EH (cell line): Measurements from ENCODE around the gene CLDN4.
"Not testable (repeated sequence)": the region's sequence is repeated elsewhere in the genome, so short reads cannot be mapped to it uniquely, and the experiment has no call there.

Experiments used
- DNase-seq: peaks from one replicate; pipeline ENCODE4 v3.0.0-alpha.2; 2015; ENCODE audit warnings: low read depth

The CLDN4 gene

DNA sequence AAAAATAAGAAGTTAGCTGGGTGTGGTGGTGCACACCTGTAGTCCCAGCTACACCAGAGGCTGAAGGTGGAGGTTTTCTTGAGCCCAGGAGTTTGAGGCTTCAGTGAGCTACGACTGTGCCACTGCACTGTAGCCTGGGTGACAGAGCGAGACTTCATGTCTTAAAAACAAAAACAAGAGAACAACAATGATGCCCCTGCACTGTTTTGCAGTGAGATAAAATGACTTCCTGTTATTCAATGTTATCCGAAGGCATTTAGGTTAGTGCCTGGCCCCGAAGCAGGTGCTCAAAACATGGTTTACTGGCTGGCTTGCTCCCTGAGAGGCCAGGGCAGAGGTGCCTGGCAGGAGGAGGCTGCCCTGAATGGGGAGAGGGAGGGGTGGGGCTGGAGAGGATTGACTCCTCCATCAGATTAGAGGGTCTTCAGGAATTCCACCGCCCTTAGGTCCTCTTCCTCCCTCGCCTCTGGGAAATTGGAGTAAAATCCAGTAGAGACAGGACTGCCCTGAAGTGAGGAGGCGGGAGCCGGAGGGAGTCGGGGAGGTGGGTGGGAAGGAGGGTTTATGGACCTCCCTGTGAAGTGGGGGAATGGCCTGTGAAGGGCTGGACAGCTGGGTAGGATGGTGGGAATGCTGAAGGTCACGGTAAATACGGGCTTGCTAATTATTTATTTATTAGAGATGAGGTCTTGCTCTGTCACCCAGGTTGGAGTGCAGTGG, 6.8 kb upstream of the CLDN4 start:
- no peak for DNase-seq

DNA sequence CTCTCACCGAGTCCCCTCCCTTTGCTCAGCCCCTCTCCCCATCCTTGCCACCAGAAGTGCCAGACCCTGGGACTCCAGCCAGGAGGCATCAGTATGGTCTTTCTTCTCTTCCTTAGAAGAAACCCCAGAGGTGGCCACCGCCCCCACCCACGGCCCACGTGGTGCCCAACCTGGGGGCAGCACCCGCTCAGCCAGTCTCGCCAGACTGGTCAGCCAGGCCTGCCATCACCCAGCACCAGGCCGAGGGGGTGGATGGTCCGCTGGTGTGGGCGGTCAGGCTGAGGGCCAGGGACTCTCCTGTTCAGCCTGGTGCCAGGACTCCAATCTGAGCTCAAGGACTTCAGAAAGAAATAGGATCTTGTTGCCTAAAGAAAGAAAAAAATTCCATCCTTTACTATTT, 5.8 kb upstream of the CLDN4 start:
- DNase-seq: no peak

DNA sequence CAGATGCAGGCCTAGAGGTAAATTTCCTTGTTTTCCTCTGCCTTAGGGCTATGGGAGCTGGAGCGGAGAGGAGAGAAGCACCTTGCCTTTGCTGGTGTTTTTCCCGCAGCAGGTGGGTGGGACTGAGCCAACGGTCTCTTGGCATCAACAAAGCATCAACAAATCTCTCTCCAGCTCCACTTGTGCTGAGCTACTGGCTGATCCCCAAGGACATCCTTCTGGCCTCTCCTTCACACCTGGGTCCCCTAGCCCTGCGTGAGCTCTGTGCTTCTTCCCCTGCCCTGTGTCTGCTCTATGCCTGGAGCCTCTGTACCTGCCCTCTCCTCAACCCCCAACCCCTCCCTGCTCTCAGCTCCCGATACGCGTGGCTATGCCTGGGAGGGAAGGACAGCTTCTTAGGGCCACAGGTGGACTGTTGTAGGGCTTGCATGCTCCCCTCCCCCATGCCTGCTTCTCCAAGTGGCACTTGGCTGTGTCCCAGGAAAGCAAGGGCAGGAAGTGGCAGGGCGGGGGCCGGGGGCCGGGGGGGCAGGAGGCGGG, 3.2 kb upstream of the CLDN4 start:
- no peak for DNase-seq

DNA sequence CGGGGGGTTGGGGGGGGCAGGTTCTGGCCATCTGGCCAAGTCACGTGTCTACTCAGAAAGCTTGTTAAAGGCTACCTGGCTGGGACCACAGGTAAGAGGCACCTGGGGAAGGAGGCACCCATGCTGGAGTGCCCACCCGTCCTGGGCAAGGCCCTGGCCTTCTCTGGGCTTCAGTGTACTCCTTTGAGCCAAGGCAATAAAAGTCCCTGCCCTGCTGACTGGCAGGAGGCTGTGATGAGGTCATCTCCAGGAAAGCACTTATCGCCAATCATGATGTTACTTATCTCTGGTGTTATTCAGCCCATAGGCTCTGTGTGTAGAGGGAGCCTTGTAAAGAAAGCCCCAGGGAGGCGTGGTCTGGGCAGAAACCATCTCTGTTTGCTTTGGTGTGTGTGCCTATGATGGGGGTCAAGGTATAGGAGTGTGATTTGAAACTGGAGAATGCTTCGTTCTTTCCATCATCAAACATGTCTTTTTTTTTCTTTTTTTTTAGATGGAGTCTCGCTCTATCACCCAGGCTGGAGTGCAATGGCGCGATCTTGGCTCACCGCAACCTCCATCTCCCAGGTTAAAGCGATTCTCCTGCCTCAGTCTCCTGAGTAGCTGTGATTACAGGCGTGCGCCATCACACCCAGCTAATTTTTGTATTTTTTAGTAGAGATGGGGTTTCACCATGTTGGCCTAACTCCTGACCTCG, 2.5 kb upstream of the CLDN4 start:
- peak; percentile 73 for DNase-seq

DNA sequence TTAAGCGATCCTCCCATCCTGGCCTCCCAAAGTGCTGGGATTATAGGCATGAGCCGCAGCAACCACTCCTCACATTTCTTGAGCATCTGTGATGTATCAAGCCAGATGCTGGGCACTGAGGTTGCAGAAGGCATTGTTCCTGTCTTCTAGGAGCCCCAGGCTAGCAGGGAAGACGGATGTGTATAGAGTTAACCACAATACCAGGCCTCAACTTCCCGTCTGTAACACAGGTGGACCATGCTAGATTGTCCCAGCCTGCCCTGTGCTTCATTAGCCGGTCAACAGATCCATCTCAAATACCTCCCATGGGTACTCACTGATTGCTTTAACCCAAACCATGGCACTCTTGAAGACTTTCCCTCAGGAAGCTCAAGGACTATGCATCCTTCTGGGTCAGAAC, 1.8 kb upstream of the CLDN4 start:
- DNase-seq: no peak

DNA sequence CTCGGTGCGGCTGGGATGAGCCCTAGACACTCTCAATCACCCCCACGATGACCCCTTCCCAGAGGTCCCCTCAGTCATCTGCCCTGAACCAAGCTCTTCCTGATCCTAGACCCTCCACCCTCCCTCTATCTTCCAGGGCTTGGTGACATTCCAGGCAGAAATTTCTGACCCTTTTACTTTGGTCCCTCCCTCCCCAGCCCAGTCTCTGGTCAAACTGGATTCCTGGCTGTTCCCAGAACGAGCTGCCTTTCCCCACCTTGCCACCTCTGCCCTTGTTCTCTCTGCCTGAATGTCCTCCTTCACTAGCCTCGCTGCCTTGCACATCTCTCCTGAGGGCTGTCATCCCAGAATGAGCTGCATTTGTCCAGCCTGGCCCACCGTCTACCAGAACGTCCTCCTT, 1.3 kb upstream of the CLDN4 start:
- DNase-seq: no peak

DNA sequence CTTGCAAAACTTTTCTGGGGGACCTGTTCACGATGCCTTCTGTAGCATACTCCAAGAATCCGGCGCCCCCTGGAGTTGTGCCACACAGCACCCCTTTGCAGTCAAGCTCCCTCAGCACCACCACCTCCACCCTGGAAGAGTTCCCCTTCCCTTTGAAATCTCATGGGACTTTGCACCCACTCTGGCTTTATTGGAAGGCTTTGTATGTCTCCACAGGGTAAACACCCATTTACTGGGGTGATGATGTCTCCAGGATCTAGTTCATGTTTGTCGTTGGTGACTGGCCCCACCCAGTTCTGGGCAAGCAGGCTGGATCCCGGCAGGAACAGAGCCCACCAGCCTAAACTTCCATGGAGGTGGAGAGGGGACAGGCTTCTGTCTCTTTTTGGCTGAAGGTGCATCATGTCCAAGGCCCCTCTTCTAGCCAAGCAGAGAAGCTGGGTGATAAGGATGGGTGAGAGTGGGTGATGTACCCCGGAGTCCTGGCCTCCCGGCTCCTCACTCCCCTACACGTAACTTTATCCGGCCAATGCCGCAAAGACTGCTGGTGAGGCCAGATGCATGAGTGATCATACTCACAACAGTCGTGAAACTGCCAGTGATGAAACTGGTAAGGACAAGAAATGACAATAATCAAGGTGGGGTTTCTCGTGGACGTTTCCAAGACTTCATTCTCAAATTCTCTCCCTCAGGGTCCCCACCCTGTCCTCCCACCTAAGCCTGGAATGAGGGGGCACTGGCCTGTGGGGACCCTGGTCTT, 695 bp upstream of the CLDN4 start:
- DNase-seq: no peak

DNA sequence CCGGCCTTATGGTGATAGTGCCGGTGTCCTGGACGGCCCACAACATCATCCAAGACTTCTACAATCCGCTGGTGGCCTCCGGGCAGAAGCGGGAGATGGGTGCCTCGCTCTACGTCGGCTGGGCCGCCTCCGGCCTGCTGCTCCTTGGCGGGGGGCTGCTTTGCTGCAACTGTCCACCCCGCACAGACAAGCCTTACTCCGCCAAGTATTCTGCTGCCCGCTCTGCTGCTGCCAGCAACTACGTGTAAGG, 713 bp downstream of the CLDN4 start:
- no peak for DNase-seq

DNA sequence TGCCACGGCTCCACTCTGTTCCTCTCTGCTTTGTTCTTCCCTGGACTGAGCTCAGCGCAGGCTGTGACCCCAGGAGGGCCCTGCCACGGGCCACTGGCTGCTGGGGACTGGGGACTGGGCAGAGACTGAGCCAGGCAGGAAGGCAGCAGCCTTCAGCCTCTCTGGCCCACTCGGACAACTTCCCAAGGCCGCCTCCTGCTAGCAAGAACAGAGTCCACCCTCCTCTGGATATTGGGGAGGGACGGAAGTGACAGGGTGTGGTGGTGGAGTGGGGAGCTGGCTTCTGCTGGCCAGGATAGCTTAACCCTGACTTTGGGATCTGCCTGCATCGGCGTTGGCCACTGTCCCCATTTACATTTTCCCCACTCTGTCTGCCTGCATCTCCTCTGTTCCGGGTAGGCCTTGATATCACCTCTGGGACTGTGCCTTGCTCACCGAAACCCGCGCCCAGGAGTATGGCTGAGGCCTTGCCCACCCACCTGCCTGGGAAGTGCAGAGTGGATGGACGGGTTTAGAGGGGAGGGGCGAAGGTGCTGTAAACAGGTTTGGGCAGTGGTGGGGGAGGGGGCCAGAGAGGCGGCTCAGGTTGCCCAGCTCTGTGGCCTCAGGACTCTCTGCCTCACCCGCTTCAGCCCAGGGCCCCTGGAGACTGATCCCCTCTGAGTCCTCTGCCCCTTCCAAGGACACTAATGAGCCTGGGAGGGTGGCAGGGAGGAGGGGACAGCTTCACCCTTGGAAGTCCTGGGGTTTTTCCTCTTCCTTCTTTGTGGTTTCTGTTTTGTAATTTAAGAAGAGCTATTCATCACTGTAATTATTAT, 1.2 kb downstream of the CLDN4 start:
- DNase-seq: no peak

DNA sequence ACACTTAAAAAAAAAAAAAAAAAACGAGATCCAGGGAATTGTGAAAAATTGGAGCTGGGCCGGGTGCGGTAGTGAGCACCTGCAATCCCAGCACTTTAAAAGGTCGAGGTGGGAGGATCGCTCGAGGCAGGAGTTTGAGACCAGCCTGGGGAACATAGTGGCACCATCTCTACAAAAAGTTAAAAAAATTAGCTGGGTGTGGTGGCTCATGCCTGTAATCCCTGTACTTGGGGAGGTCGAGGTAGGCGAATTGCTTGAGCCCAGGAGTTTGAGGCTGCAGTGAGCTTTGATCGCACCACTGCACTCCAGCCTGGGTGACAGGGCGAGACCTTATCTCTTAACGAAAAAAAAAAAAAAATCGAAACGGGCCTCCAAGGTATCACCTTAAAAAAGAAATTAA, 2.0 kb downstream of the CLDN4 start:
- DNase-seq: no peak

DNA sequence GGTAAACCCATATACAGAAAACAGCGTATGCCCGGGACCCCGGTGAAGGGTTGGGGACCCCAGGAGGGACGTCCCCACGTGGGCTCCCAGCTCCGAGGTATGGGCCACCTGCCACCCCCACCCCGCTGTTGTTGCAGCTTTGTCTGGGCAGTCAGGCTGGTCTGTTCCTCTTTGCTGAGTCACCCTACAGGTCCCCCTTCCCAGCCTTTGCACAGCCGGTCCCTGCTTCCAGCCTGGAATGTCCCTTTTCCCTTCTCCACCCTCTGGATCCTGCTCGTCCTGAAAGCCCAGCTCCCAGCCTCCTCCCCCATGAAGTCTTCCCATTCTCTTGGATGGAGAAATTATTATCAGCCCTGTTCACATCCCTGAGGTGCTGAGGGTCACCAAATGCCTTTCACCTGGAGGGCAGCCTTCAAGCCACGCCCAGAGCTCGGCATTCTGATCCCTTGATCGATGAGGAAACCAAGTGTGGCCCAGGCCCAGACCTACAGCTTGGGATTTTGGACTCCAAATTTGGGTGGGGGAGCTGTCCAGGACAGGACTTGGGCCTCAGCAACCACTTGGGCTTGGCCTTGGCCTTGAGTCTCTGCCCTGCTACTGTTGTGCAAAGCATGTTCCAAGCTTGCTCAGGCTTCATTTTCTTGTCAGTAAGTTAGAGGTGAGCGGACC, 2.6 kb downstream of the CLDN4 start:
- DNase-seq: no peak

DNA sequence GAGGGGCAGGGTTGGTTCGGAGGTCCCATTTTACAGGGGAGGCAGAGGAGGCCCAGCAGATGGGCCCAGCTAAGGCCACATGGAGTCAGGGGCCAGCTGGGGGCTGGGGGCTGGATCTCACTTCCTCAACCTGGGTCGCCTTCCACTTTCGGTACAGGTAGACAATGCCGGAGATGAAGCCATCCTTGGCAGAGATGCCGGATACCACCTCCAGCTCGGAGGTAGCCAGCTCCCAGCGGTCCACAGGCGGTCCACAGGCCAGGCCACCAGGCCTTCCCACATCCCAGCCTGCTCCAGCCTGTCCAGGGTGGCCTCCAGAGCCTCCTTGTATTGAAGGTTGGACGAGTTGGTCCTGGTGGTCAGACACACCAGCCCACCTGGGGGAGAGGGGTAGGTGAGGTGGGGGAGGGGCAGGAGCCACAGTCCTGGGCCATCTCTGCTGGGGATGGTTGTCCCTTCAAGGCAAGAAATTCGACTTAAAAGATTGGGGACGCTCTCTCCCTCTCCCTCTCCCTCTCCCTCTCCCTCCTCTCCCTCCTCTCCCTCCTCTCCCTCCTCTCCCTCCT, 3.9 kb downstream of the CLDN4 start:
- no peak for DNase-seq

DNA sequence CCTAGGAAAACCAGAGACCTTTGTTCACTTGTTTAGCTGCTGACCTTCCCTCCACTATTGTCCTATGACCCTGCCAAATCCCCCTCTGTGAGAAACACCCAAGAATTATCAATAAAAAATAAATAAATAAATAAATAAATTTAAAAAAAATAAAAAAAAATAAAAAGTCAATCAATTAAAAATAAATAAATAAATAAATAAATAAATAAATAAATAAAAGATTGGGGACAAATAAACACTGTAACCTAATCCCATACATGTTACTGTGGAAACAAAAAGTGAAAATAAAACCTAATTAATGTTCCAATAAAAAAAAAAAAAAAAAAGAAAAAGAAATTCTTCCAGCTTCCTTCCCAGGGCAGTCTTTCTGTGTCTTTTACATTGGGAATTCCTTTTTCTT, 6.4 kb downstream of the CLDN4 start:
- not testable (repeated sequence) for DNase-seq

DNA sequence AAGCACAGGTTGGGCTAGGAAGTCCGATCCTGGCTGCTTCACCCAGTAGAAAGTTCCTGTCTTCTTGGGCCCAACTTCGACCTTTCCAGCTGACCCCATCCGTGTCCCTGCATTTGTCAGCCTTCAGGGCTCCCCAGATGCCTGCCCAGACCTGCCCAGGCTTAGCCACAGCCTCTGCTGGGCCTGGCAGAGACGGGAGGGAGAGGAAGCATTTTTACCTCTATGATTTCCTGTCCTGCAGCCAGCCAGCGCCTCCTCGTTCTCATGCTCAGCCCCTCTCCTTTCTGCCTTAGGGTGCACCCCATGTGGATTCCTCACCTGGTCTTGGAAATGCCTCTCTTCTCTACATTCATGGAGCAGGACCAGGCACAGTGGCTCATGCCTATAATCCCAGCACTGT, 7.8 kb downstream of the CLDN4 start:
- no peak for DNase-seq

DNA sequence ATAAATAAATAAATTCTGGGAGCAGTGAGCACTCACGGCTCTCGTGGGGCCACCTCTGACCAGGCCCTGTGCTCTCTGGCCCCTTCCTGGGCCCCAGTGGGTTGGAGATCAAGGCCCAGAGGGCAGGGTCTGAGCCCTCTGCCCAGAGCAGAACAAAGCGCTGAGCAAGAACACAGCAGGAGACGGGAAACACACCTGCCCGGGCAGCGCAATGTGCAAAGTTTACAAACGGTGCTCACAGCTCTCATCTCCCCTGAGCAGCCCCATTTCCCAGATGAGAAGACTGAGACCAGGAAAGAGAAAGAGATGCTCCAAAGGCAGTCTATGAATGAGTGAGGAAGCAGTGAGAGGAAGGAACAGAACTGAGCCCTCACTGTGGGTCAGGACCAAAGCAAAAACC, 8.5 kb downstream of the CLDN4 start:
- no peak for DNase-seq

DNA sequence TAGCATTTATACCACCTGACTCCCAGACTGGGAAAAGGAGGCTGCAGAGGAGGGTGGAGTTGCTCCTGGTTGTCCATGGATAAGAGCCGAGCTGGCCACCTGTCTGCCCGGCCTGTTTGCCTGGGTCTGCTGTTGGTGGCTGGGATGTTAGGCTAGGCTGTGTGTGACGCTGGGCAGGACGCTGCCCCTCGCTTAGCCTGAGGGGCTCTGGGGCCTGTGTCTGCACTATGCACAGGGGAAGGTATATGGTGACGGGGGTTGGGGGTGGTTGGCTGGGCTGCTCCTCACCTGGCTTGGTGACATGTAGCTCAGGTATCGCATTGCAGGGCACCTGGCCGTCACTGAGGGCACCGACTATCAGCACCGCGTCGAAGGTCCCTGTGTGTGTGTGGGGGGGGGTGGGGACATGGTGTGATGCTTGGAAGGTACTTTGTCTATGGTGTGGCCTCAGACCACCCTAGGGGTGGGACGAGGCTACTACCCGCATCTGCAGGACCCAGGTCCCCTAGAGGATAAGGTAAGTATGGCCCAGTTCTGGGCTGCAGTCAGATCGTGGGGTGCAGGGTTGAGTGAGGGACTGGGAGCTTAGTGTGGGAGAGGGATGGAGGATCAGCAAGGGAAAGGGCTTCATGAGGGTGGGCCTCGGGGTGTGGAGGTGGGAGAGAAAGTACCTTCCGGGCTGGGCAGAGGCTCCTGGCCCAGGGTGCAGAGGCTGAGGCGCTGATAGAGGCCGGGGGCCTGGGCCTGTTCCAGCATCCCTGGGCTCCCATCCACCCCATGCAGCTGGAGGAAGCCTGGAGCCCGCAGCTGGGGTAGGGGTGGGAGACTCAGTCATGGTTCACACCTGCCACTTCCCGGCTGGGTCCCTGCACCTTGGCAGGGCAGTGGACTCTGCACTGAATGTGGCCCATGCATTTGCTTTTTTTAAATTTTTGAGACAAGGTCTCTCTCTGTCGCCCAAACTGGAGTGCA, 9.2 kb downstream of the CLDN4 start:
- DNase-seq: no peak

DNA sequence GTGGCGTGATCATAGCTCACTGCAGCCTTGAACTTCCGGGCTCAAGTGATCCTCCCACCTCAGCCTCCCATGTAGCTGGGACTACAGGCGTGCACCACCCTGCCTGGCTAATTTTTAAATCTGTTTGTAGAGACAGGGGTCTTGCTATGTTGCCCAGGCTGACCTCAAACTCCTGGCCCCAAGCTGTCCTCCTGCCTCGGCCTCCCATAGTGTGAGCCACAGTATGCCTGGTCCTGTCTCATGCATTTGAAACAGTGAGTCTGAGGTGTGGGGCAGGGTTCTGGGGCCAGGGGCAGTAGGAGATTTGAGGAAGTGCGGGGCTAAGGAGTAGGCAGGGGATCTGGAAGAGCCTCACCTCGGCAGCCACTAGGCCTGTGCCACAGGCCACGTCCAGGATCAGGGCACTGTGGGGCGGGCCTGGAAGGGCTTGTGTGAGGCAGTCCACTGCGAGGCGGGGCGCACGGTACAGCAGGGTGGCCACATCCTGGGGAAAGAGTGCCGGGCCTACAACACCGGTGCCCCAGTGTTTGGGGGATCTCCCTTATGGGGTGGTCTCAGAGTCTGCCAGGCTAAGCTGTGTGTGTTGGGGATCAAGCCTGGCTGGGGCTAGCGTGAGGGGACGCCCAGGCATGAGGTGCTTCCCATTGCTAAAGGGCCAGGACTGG, 10.1 kb downstream of the CLDN4 start:
- no peak for DNase-seq

DNA sequence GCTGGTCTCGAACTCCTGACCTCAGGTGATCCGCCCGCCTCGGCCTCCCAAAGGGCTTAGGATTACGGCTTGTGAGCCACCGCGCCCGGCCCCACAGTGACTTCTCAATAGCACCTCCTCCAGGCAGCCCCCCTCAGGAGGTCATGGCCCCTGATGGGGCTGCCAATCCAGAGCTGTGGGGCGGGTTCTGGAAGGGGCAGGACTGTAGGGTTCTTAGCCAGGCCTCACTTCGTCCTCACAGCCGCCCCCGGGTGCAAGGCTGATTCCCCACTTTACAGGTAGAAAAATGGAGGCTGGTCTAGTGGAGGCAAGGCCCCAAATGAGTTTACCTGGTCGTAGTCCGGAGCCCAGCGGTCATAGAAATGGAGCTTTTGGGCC, 10.9 kb downstream of the CLDN4 start:
- no peak for DNase-seq

DNA sequence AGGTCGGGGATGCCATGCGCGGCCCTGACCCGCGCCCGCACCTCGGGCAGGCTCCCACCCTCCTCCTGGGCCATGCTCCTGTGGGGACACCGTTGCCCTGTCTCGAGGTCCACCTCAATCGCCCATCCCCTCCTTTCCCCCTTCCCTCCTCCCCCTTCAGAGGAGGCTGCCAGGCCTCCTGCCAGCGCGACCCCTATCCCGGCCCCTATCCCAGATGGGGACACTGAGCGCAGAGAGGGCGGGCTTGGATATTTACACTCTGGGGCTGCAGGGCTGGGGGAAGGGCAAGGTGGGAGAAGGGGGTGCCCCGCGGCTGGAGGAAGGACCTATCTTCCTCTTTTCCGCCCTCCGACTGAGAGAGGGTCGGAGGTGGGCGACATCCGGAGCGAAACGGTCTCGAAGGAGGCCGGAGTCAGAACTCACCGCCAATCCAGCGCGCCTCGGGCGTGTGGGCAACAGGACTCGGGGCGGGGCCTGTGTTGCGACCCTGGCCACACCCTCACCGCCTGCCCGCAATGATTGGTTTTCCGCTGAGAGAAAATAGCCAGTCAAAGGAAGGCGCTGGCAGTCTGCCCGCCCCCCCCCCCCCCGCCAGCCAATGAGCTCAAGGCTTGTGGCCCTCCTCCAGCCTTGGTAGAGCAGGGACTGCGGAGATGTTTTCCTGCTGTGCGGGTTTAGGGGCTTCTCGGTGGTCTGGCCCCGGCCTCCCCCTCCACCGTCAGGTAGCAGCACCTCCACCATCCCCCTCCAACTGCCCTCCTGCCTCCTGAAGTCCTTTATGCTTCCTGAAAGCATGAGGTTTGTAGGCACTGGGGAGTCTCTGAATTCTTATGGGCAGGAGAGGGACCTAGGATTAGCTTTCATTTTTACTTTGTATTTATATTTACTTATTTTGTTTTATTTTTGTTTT, 11.5 kb downstream of the CLDN4 start, which contains the start of gene METTL27:
Gene METTL27 (minus strand): TSS at position 450 of the 910 bp plus-strand sequence. CDS start 376 bp downstream, at position 74.
- DNase-seq: peak; percentile 94
